ENCODE data around the gene PLAGL2.

- TF ChIP-seq CTCF (IDR thresholded peaks at IDR 0.05 in 2 of 3, conservative IDR thresholded peaks at IDR 0.05 in 1 of 3; ENCODE audit: insufficient read depth in 2 of 3, low read depth in 1 of 3, low read length in 3 of 3) (no peak), POLR2A (conservative IDR thresholded peaks at IDR 0.05) (no peak), HBP1 (CRISPR knock-in tag; IDR thresholded peaks at IDR 0.05) (no peak), ZBTB8A (IDR thresholded peaks at IDR 0.05; ENCODE audit: partially characterized antibody) (no peak), RFX1 (IDR thresholded peaks at IDR 0.05) (no peak), ETS1 (conservative IDR thresholded peaks at IDR 0.05; ENCODE audit: control insufficient read depth, low read depth, low read length) (no peak), POLR2AphosphoS5 (IDR thresholded peaks at IDR 0.05; ENCODE audit: control insufficient read depth, insufficient read depth, low read depth, low read length) (no peak), CBX5 (IDR thresholded peaks at IDR 0.05; ENCODE audit: borderline replicate concordance, low read depth) (no peak), PATZ1 (CRISPR knock-in tag; IDR thresholded peaks at IDR 0.05; ENCODE audit: borderline replicate concordance) (no peak), USF1 (CRISPR knock-in tag; IDR thresholded peaks at IDR 0.05) (no peak)
Measured at GRCh38 chr20:32213870-32214269, 6.3 kb upstream of the PLAGL2 start.
